Measurements from ENCODE around the gene PTPRG. TPM values are rescaled to one million over a fixed set of nuclear protein-coding genes. Genes with fewer than 3 reads are reported as not detected.

PTPRG gene
- total and polyA plus RNA-seq, 2 experiments from 2014 or later = 24.4 to 131 TPM

GRCh38 chr3:62024882-62025281 is 463.5 kb downstream of the PTPRG start (continued):
- TF ChIP-seq REST (IDR thresholded peaks at IDR 0.05; ENCODE audit: unreplicated experiment) (no peak), EZH2phosphoT487 (IDR thresholded peaks at IDR 0.05; ENCODE audit: unreplicated experiment) (no peak), ZNF114 (CRISPR knock-in tag; IDR thresholded peaks at IDR 0.05) (no peak)

GRCh38 chr3:62025913-62026312 is 464.5 kb downstream of the PTPRG start:
- TF ChIP-seq JUNB (IDR thresholded peaks at IDR 0.05; ENCODE audit: unreplicated experiment) = no peak
- no peak for TF ChIP-seq EZH2phosphoT487 (IDR thresholded peaks at IDR 0.05; ENCODE audit: unreplicated experiment)
- TF ChIP-seq STAT1 (IDR thresholded peaks at IDR 0.05; ENCODE audit: unreplicated experiment) = no peak
- Mint-ChIP-seq H3K4me3 (no peak overlapping the region), H3K36me3 (ENCODE audit: low read depth) (no peaks in the 10 kb centered on the region), H3K27ac (no peak overlapping the region), H3K4me1 (peaks cover 43% of the 10 kb centered on the region), H3K9me3 (no peaks in the 10 kb centered on the region), H3K27me3 (ENCODE audit: insufficient read depth, low read depth, poor library complexity) (no peaks in the 10 kb centered on the region)
- H3K27ac ChIP-seq (ENCODE audit: low read depth) = no peak overlapping the region
- no peak overlapping the region for H3K4me2 ChIP-seq
- peaks cover 8% of the 10 kb centered on the region for H3K79me2 ChIP-seq (replicated peaks; ENCODE audit: insufficient read depth)
- H3K36me3 ChIP-seq (ENCODE audit: insufficient read depth) = no peaks in the 10 kb centered on the region
- H3K4me3 ChIP-seq = no peak overlapping the region
- no peaks in the 10 kb centered on the region for H3F3A ChIP-seq (replicated peaks; ENCODE audit: low read depth)
- no peaks in the 10 kb centered on the region for H4K20me1 ChIP-seq (replicated peaks; ENCODE audit: insufficient read depth)
- DNase-seq (ENCODE audit: low spot score) (no peak), ATAC-seq (no peak)
- H3K9me2 ChIP-seq (ENCODE audit: insufficient read depth) = no peaks in the 10 kb centered on the region
- no peak overlapping the region for H2AFZ ChIP-seq
- peaks cover 18% of the 10 kb centered on the region for H3K4me1 ChIP-seq (ENCODE audit: insufficient read depth)
- H3K27me3 ChIP-seq (ENCODE audit: insufficient read depth) = no peaks in the 10 kb centered on the region

- peaks cover 42% of the 10 kb centered on the region for H3K4me1 Mint-ChIP-seq
- peak; percentile 23 for DNase-seq (ENCODE audit: low spot score)
- H3K4me2 ChIP-seq = no peak overlapping the region
- no peak overlapping the region for H3K4me3 ChIP-seq
- H3K27ac Mint-ChIP-seq = peak overlapping the region; percentile 74
- H3K27me3 Mint-ChIP-seq (ENCODE audit: insufficient read depth, low read depth, poor library complexity) = no peaks in the 10 kb centered on the region
- H3F3A ChIP-seq (replicated peaks; ENCODE audit: low read depth) = no peaks in the 10 kb centered on the region
- H3K36me3 Mint-ChIP-seq (ENCODE audit: low read depth) = no peaks in the 10 kb centered on the region
- peaks cover 7% of the 10 kb centered on the region for H3K4me1 ChIP-seq (ENCODE audit: insufficient read depth)
- ATAC-seq = peak; percentile 58
- H3K27me3 ChIP-seq (ENCODE audit: insufficient read depth) = no peaks in the 10 kb centered on the region
- H3K9me3 Mint-ChIP-seq = no peaks in the 10 kb centered on the region
- peaks cover 2% of the 10 kb centered on the region for H3K79me2 ChIP-seq (replicated peaks; ENCODE audit: insufficient read depth)
- no peaks in the 10 kb centered on the region for H3K9me2 ChIP-seq (ENCODE audit: insufficient read depth)
- H3K4me3 Mint-ChIP-seq = no peak overlapping the region
- H3K36me3 ChIP-seq (ENCODE audit: insufficient read depth) = no peaks in the 10 kb centered on the region
- H2AFZ ChIP-seq = no peak overlapping the region
- H3K27ac ChIP-seq (ENCODE audit: low read depth) = 0 out of 2 replicates have a peak overlapping the region, but pooled peaks have one; percentile 12
- no peaks in the 10 kb centered on the region for H4K20me1 ChIP-seq (replicated peaks; ENCODE audit: insufficient read depth)
- TF ChIP-seq REST (IDR thresholded peaks at IDR 0.05; ENCODE audit: unreplicated experiment) (no peak), ETS1 (IDR thresholded peaks at IDR 0.05) (no peak), JUNB (IDR thresholded peaks at IDR 0.05; ENCODE audit: unreplicated experiment) (no peak), NANOG (IDR thresholded peaks at IDR 0.05; ENCODE audit: borderline replicate concordance) (no peak)
Measured at GRCh38 chr3:62027241-62027640, 465.9 kb downstream of the PTPRG start.

Measured in GM23338 (cell line).